GM23338 (cell line): ENCODE measurements around the gene ZNF622. TPM values are rescaled to one million over a fixed set of nuclear protein-coding genes. Genes with fewer than 3 reads are reported as not detected.

Experiments used
- ATAC-seq: fragments of 200-7000 bp; cut with Tn5 transposase; 3 replicates; pipeline ENCODE4 v1.9.1; 2020
- DNase-seq: peaks from one replicate; pipeline ENCODE4 v3.0.0-alpha.2; 2015; ENCODE audit warnings: low spot score
- H2AFZ ChIP-seq: fragments of 200-600 bp; sonication (generic); 2 replicates; pipeline ENCODE4 v1.8.0; 2016; ENCODE audit warnings: antibody characterized with exemption, mild to moderate bottlenecking, moderate library complexity
- H3F3A ChIP-seq: fragments of 200-600 bp; sonication (generic); replicated peaks from 2 replicates; pipeline ENCODE4 v1.8.0; 2017; ENCODE audit warnings: antibody characterized with exemption, mixed run types, low read depth
- H3K27ac ChIP-seq: fragments of 200-600 bp; sonication (generic); 2 replicates; pipeline ENCODE4 v1.6.1; 2016; ENCODE audit warnings: low read depth
- H3K27me3 ChIP-seq: fragments of 200-600 bp; sonication (generic); 2 replicates; pipeline ENCODE4 v1.8.0; 2016; ENCODE audit warnings: mild to moderate bottlenecking, mixed run types, moderate library complexity; ENCODE audit not compliant: insufficient read depth
- H3K36me3 ChIP-seq: fragments of 200-600 bp; sonication (generic); 2 replicates; pipeline ENCODE4 v1.8.0; 2016; ENCODE audit warnings: mild to moderate bottlenecking; ENCODE audit not compliant: insufficient read depth
- H3K4me1 ChIP-seq: fragments of 200-600 bp; sonication (generic); 2 replicates; pipeline ENCODE4 v1.8.0; 2016; ENCODE audit warnings: mild to moderate bottlenecking, moderate library complexity; ENCODE audit not compliant: insufficient read depth
- H3K4me2 ChIP-seq: fragments of 200-600 bp; sonication (generic); 2 replicates; pipeline ENCODE4 v1.7.1; 2017; ENCODE audit warnings: mixed run types
- H3K4me3 ChIP-seq: fragments of 200-600 bp; sonication (generic); 2 replicates; pipeline ENCODE4 v1.6.1; 2016; ENCODE audit warnings: mixed run types
- H3K79me2 ChIP-seq: fragments of 200-600 bp; sonication (generic); replicated peaks from 2 replicates; pipeline ENCODE4 v1.8.0; 2017; ENCODE audit warnings: mild to moderate bottlenecking; ENCODE audit not compliant: insufficient read depth
- H3K9me2 ChIP-seq: fragments of 200-600 bp; sonication (generic); 2 replicates; pipeline ENCODE4 v1.8.0; 2017; ENCODE audit not compliant: insufficient read depth
- H4K20me1 ChIP-seq: fragments of 200-600 bp; sonication (generic); replicated peaks from 2 replicates; pipeline ENCODE4 v1.8.0; 2017; ENCODE audit warnings: mild to moderate bottlenecking; ENCODE audit not compliant: insufficient read depth
- H3K27ac Mint-ChIP-seq: 2 replicates; pipeline ENCODE4 v1.8.0; 2020; ENCODE audit warnings: inconsistent platforms, mild to moderate bottlenecking, moderate library complexity, mixed read lengths
- H3K27me3 Mint-ChIP-seq: 3 replicates; pipeline ENCODE4 v1.8.0; 2022; ENCODE audit warnings: low read depth, mild to moderate bottlenecking, moderate library complexity, mixed read lengths, inconsistent platforms; ENCODE audit not compliant: insufficient read depth, poor library complexity
- H3K36me3 Mint-ChIP-seq: 3 replicates; pipeline ENCODE4 v1.8.0; 2021; ENCODE audit warnings: low read depth, mild to moderate bottlenecking, inconsistent platforms, moderate library complexity, mixed read lengths
- H3K4me1 Mint-ChIP-seq: 3 replicates; pipeline ENCODE4 v1.8.0; 2020; ENCODE audit warnings: mild to moderate bottlenecking, inconsistent platforms, mixed read lengths
- H3K4me3 Mint-ChIP-seq: 3 replicates; pipeline ENCODE4 v1.8.0; 2021; ENCODE audit warnings: moderate library complexity, mild to moderate bottlenecking, inconsistent platforms, mixed read lengths
- H3K9me3 Mint-ChIP-seq: 3 replicates; pipeline ENCODE4 v1.8.0; 2020; ENCODE audit warnings: moderate library complexity, mild to moderate bottlenecking, inconsistent platforms, mixed read lengths
- CREB1 ChIP-seq: fragments of 250-450 bp; sonication (Bioruptor Pico); IDR thresholded peaks from 2 replicates; pipeline ENCODE4 v1.5.0; 2020; ENCODE audit warnings: low read depth, mild to moderate bottlenecking, moderate library complexity
- ETS1 ChIP-seq: IDR thresholded peaks from 2 replicates; pipeline ENCODE4 v1.6.1; 2016; ENCODE audit warnings: antibody characterized with exemption
- EZH2 ChIP-seq: fragments of 200-600 bp; sonication (generic); IDR thresholded peaks from one replicate; pipeline ENCODE4 v1.8.0; 2017; ENCODE audit warnings: antibody characterized with exemption, mild to moderate bottlenecking, low read depth; ENCODE audit not compliant: unreplicated experiment
- EZH2phosphoT487 ChIP-seq: fragments of 200-600 bp; sonication (generic); IDR thresholded peaks from one replicate; pipeline ENCODE4 v1.8.1; 2018; ENCODE audit warnings: antibody characterized with exemption; ENCODE audit not compliant: unreplicated experiment
- JUNB ChIP-seq: IDR thresholded peaks from one replicate; pipeline ENCODE4 v1.6.1; 2016; ENCODE audit warnings: antibody characterized with exemption; ENCODE audit not compliant: unreplicated experiment
- POLR2AphosphoS5 ChIP-seq: IDR thresholded peaks from 2 replicates; pipeline ENCODE4 v1.6.1; 2016; ENCODE audit warnings: antibody characterized with exemption, low read depth
- REST ChIP-seq: IDR thresholded peaks from one replicate; pipeline ENCODE4 v1.6.1; 2018; ENCODE audit warnings: antibody characterized with exemption; ENCODE audit not compliant: unreplicated experiment
- STAT1 ChIP-seq: IDR thresholded peaks from one replicate; pipeline ENCODE4 v1.6.1; 2016; ENCODE audit warnings: antibody characterized with exemption; ENCODE audit not compliant: unreplicated experiment
- ZNF114 ChIP-seq: fragments of 250-450 bp; sonication (Bioruptor Pico); IDR thresholded peaks from 2 replicates; pipeline ENCODE4 v1.5.0; 2020; ENCODE audit warnings: mild to moderate bottlenecking, moderate library complexity
- polyA plus RNA-seq: library from polyadenylated mRNA; unstranded; fragments of >200 nt; fragmentation: Nextera tagmentation; extraction: Ambion mirVana; gene quantifications from 2 replicates; pipeline ENCODE4 v1.2.1, GENCODE V29; 2016
- total RNA-seq: library from RNA; depleted of rRNA; stranded (reverse); fragments of >200 nt; shearing (Covaris generic); gene quantifications from 2 replicates; pipeline ENCODE4 v1.2.3, GENCODE V29; 2014
- TF ChIP-seq, protein P1 (sequence below): fragments of 250-450 bp; sonication (Bioruptor Pico); IDR thresholded peaks from 2 replicates; pipeline ENCODE4 v1.5.0; 2020; ENCODE audit warnings: mild to moderate bottlenecking, moderate library complexity

The ZNF622 gene
- total and polyA plus RNA-seq, 2 experiments from 2014 or later, result 20.1 to 30.7 TPM

GRCh38 chr5:16412556-16412955, 53.0 kb downstream of the ZNF622 start:
- H3K36me3 Mint-ChIP-seq, result no peaks in the 10 kb centered on the region; the same call in 2 of the 3 replicates
- Histone ChIP-seq H3K27ac (no peak overlapping the region), H3K27me3 (no peaks in the 10 kb centered on the region), H3K4me2 (no peak overlapping the region), H3F3A (no peaks in the 10 kb centered on the region), H3K4me3 (no peak overlapping the region), H3K9me2 (peaks cover 7% of the 10 kb centered on the region), H3K4me1 (no peaks in the 10 kb centered on the region), H3K36me3 (no peaks in the 10 kb centered on the region), H3K79me2 (no peaks in the 10 kb centered on the region), H4K20me1 (no peaks in the 10 kb centered on the region), H2AFZ (no peak overlapping the region)
- H3K27me3 Mint-ChIP-seq, result no peaks in the 10 kb centered on the region
- no peak overlapping the region for H3K4me3 Mint-ChIP-seq
- TF ChIP-seq POLR2AphosphoS5, result no peak
- H3K9me3 Mint-ChIP-seq, result peaks cover 3% of the 10 kb centered on the region; the same call in 1 of the 3 replicates
- ATAC-seq (no peak), DNase-seq (no peak)
- H3K4me1 Mint-ChIP-seq, result no peaks in the 10 kb centered on the region
- no peak overlapping the region for H3K27ac Mint-ChIP-seq

- Mint-ChIP-seq H3K27ac (no peak overlapping the region), H3K9me3 (peaks cover 3% of the 10 kb centered on the region; the same call in 1 of the 3 replicates), H3K36me3 (no peaks in the 10 kb centered on the region; the same call in 2 of the 3 replicates), H3K4me3 (no peak overlapping the region), H3K4me1 (no peaks in the 10 kb centered on the region), H3K27me3 (no peaks in the 10 kb centered on the region)
- Histone ChIP-seq H3K4me1 (no peaks in the 10 kb centered on the region), H3K4me2 (no peak overlapping the region), H4K20me1 (no peaks in the 10 kb centered on the region), H3K27ac (no peak overlapping the region), H3K9me2 (peaks cover 7% of the 10 kb centered on the region), H3K27me3 (no peaks in the 10 kb centered on the region), H3K79me2 (no peaks in the 10 kb centered on the region), H3K4me3 (no peak overlapping the region), H3F3A (no peaks in the 10 kb centered on the region), H3K36me3 (no peaks in the 10 kb centered on the region), H2AFZ (no peak overlapping the region)
- ATAC-seq, result no peak
- no peak for DNase-seq
- TF ChIP-seq EZH2phosphoT487 (no peak), STAT1 (no peak), ETS1 (no peak), CREB1 (no peak), REST (no peak), POLR2AphosphoS5 (no peak), EZH2 (no peak), ZNF114 (CRISPR knock-in tag) (no peak), JUNB (no peak)
- TF ChIP-seq, protein P1, sequence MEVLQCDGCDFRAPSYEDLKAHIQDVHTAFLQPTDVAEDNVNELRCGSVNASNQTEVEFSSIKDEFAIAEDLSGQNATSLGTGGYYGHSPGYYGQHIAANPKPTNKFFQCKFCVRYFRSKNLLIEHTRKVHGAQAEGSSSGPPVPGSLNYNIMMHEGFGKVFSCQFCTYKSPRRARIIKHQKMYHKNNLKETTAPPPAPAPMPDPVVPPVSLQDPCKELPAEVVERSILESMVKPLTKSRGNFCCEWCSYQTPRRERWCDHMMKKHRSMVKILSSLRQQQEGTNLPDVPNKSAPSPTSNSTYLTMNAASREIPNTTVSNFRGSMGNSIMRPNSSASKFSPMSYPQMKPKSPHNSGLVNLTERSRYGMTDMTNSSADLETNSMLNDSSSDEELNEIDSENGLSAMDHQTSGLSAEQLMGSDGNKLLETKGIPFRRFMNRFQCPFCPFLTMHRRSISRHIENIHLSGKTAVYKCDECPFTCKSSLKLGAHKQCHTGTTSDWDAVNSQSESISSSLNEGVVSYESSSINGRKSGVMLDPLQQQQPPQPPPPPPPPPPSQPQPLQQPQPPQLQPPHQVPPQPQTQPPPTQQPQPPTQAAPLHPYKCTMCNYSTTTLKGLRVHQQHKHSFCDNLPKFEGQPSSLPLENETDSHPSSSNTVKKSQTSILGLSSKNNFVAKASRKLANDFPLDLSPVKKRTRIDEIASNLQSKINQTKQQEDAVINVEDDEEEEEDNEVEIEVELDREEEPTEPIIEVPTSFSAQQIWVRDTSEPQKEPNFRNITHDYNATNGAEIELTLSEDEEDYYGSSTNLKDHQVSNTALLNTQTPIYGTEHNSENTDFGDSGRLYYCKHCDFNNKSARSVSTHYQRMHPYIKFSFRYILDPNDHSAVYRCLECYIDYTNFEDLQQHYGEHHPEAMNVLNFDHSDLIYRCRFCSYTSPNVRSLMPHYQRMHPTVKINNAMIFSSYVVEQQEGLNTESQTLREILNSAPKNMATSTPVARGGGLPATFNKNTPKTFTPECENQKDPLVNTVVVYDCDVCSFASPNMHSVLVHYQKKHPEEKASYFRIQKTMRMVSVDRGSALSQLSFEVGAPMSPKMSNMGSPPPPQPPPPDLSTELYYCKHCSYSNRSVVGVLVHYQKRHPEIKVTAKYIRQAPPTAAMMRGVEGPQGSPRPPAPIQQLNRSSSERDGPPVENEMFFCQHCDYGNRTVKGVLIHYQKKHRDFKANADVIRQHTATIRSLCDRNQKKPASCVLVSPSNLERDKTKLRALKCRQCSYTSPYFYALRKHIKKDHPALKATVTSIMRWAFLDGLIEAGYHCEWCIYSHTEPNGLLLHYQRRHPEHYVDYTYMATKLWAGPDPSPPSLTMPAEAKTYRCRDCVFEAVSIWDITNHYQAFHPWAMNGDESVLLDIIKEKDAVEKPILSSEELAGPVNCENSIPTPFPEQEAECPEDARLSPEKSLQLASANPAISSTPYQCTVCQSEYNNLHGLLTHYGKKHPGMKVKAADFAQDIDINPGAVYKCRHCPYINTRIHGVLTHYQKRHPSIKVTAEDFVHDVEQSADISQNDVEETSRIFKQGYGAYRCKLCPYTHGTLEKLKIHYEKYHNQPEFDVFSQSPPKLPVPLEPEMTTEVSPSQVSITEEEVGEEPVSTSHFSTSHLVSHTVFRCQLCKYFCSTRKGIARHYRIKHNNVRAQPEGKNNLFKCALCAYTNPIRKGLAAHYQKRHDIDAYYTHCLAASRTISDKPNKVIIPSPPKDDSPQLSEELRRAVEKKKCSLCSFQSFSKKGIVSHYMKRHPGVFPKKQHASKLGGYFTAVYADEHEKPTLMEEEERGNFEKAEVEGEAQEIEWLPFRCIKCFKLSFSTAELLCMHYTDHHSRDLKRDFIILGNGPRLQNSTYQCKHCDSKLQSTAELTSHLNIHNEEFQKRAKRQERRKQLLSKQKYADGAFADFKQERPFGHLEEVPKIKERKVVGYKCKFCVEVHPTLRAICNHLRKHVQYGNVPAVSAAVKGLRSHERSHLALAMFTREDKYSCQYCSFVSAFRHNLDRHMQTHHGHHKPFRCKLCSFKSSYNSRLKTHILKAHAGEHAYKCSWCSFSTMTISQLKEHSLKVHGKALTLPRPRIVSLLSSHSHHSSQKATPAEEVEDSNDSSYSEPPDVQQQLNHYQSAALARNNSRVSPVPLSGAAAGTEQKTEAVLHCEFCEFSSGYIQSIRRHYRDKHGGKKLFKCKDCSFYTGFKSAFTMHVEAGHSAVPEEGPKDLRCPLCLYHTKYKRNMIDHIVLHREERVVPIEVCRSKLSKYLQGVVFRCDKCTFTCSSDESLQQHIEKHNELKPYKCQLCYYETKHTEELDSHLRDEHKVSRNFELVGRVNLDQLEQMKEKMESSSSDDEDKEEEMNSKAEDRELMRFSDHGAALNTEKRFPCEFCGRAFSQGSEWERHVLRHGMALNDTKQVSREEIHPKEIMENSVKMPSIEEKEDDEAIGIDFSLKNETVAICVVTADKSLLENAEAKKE (CRISPR knock-in tag), result no peak
Measured at GRCh38 chr5:16411741-16412455, 53.7 kb downstream of the ZNF622 start.
